ENCODE results near the gene TRIM23.

DNA sequence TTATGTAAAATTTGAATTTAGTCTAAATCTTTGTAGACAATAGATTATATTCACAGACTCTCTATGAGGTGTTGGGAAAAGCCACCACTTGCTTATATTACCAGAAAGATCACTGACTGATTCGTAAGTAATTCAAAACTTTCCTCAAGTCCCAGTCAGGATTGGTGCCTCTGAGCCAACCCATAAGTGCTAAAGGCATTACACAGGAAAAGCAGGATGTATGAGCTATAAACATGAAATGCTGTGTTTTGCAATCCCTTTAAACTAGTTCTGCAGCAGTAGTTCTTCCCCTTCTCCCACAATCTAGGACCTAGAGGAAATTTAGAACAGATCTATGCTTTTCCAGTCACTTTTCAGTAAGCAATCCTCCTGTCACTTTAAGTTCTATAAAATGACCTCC lies 48.7 kb upstream of the TRIM23 start:
- no peak for TF ChIP-seq YY1 (IDR thresholded peaks at IDR 0.05; ENCODE audit: low read depth)
- TF ChIP-seq RAD21 (IDR thresholded peaks at IDR 0.05; ENCODE audit: low read depth), result no peak
- TF ChIP-seq REST (IDR thresholded peaks at IDR 0.05; ENCODE audit: low read depth), result no peak
- TF ChIP-seq TAF1 (IDR thresholded peaks at IDR 0.05; ENCODE audit: low read depth), result no peak
- no peak for TF ChIP-seq EP300 (IDR thresholded peaks at IDR 0.05; ENCODE audit: borderline replicate concordance)
- TF ChIP-seq MAX (IDR thresholded peaks at IDR 0.05), result no peak
- TF ChIP-seq ZBTB7A (IDR thresholded peaks at IDR 0.05; ENCODE audit: low read depth), result no peak
- TF ChIP-seq TCF12 (IDR thresholded peaks at IDR 0.05; ENCODE audit: low read depth), result no peak
- no peak for TF ChIP-seq USF1 (IDR thresholded peaks at IDR 0.05)

Data from Ishikawa (cell line).